NCI-H1436 (cell line): ENCODE data around the gene HAUS5.
A peak's percentile ranks its signal among the peaks of the same experiment; 100 is the strongest.

Experiments
- DNase-seq: peaks from one replicate; lab custom pipeline; 2025; lab: John Stamatoyannopoulos, UW

Gene HAUS5

GRCh38 chr19:35607661-35608060, 4.9 kb upstream of the HAUS5 start:
- DNase-seq = no peak

DNA sequence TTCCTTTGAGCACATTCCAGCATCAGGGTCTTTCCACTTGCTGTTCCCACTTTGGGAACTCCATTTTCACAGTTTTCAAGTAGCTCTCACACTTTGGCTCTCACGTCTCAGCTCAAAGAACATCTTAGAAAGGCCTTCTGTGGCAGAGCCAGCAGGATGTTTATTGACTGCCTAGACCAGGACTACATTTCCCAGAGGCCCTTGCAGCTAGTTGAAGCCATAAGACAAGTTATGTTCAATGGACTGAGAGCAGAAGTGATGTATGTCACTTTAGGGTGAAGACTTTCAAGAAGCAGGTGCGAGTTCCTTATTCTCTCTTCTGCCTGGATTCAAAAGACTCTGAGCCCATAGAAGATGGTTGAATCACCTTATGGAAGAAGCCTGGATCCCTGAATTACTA, 4.3 kb upstream of the HAUS5 start:
- no peak for DNase-seq

- no peak for DNase-seq
Observed at GRCh38 chr19:35609851-35610353, 2.6 kb upstream of the HAUS5 start.

- no peak for DNase-seq
Observed at GRCh38 chr19:35612224-35612558, 344 bp upstream of the HAUS5 start.

DNA sequence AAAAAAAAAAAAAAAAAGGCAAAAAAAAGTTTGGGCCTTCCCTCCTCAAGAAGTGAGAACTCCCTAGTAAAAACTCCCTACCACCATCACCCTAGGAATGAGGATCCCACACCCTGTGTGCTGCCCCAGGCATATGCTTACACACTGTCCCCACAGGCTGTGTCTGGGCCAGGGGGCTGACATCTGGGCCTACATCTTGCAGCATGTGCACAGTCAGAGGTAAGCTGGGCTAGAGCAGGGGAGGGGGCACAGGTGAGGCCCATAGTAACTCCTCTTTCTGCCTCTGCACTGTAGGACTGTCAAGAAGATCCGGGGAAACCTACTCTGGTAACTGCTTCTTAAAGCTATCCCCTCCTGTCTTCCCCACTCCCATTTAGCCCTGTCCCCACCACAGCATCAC, 1.0 kb downstream of the HAUS5 start:
- no peak for DNase-seq

- DNase-seq = no peak
Observed at GRCh38 chr19:35615036-35615435, 2.5 kb downstream of the HAUS5 start.

- DNase-seq = no peak
Observed at GRCh38 chr19:35618857-35619256, 6.3 kb downstream of the HAUS5 start.

DNA sequence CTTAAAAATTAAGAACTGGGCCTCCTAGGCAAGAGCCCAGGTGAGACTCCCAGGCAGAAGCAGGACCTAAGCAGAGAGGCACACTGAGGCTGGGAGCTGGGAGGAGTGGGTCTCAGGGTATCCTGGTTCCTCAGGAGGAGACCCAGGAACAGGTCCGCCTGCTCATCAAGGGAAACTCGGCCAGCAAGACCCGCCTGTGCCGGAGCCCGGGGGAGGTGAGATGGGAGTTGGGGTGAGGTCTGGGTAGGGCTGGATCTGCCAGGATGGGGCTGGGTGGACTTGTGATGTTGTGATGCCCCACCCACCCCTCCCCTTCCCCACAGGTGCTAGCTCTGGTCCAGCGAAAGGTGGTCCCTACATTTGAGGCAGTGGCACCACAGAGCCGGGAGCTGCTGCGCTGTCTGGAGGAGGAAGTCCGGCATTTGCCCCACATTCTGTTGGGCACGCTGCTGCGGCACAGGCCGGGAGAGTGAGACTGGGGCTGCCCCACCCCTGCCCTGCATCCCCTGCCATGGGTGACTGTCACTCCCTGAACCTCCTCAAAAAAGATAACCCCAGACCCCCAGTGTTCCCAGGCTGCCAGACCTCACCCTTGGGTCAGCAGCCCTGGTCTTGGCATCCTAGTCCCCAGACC, 6.9 kb downstream of the HAUS5 start:
- DNase-seq = no peak

DNA sequence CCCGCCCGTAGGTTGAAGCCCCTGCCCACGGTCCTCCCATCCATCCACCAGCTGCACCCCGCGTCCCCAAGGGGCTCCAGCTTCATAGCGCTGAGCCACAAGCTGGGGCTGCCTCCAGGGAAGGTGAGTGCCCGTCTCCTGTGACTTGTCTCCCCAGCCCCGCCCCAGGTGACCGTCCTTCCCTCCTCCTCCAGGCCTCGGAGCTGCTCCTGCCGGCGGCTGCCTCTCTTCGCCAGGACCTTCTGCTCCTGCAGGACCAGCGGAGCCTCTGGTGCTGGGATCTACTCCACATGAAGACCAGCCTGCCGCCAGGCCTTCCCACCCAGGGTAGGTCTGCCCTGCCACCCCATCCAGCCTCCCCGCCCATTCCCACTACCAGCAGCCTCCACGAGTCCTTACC, 7.5 kb downstream of the HAUS5 start:
- no peak for DNase-seq

DNA sequence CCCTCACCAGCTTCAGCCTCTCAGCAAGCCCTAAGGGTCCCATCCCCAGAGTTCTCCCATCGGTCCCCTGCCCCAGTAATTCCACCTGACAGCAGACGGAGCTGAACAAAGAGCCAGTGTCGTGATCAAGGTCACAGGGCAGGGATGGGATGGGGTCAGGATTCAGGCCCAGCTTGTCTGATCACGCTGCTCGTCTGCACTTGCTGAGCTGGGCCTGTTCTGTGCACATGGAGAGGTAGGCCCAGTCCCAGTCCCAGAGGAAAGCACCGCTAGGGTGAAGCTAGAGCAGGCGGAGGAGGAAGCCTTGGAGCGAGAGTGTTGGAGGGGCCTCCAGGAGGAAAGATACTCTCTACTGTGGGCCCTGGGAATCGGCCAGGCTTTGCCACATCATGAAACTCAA, 9.2 kb downstream of the HAUS5 start:
- DNase-seq = no peak

DNA sequence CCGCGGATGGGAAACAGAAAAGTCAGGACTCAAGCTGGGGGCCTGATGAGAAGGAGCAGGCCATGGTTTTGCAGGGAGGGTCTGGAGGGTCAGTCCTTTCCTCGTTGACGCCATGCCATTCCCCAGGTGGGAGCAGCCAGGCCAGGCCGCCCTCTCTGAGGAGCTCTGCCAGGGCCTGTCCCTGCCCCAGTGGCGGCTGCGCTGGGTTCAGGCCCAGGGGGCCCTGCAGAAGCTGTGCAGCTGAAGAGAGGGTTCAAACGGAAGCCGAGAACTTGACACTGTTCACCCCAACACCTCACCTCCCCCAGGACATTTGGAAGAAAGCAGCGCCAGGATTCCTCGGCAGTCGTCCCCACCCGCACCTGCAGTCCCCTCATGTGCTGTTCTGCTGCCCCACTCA, 10.2 kb downstream of the HAUS5 start:
- no peak for DNase-seq

GRCh38 chr19:35623327-35624010, 10.9 kb downstream of the HAUS5 start:
- DNase-seq = no peak

- DNase-seq = no peak
Observed at GRCh38 chr19:35628264-35628564, 15.7 kb downstream of the HAUS5 start.

DNA sequence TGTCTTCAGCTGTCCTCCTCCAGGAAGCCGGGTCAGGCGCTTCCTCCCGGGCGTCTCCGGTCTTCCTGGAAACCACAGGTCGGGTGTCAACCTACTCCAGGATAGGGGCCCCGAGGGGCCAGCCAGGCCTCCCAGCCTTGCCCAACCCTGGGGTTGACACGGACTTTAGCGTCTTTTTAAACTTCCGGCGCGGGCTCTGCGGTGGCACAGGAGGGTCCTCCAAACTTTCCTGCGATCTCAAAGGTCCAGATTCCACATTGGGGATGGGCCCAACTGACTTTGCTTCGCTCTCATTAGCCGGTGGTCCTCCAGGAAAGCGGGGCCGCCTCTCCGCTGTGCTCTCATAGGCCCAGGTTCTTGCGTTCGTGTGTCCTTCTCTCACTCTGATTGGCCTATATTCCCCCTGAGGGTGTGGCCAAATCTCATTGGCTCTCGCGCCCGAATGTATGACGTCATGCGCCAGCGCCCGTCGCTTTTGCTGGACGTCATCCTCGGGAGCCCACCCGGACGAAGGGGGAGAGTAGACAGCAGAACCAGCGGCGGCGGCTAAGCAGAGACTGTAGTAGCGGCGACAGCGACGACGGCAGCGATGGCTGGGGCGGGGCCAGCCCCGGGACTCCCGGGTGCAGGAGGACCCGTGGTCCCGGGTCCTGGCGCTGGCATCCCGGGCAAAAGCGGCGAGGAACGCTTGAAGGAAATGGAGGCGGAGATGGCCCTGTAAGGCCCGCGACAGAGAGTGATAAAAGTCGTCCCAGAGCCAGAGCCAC, 16.2 kb downstream of the HAUS5 start, which contains the start of gene RBM42:
TSS of gene RBM42 (plus strand) at position 472 of the 767 bp plus-strand sequence. CDS start at position 590, 118 bp downstream.
- DNase-seq = peak; percentile 98

GRCh38 chr19:35629332-35629633, 16.7 kb downstream of the HAUS5 start:
- DNase-seq = no peak

- no peak for DNase-seq
Observed at GRCh38 chr19:35633727-35634440, 21.3 kb downstream of the HAUS5 start.

DNA sequence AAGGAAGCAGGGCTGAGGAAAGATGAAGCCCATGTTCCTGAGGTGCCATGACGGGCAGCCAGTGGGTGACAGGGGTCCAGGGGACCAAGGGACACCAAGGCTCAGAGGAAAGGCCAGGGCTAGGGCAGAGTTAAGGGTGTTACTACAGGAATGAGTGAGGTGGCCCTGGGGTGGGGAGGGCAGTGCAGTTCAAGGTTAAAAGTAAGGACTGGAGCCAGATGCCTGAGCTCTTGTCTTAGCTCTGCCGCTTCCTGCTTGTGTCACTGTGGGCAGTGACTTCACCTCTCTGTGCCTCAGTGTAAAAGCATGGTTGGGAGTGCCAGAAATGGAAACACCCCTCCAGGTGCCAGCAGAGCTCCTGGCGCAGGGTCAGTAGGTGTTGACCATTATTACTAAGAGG, 24.1 kb downstream of the HAUS5 start:
- no peak for DNase-seq

- no peak for DNase-seq
Observed at GRCh38 chr19:35637165-35637564, 24.6 kb downstream of the HAUS5 start.

DNA sequence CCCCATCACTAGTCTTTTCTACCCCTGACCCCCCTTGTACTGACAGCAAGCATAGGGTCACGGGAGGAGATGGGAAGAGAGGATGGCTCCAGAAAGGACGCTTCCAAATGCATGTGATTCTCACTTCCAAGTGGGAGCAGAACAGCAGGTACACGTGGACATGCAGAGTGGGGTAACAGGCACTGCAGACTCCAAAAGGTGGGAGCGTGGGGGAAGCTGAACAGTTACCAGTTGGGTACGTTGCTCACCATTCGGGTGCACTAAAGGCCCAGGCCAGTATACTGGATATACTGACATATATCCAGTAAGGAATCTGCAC, 26.7 kb downstream of the HAUS5 start:
- DNase-seq = no peak

DNA sequence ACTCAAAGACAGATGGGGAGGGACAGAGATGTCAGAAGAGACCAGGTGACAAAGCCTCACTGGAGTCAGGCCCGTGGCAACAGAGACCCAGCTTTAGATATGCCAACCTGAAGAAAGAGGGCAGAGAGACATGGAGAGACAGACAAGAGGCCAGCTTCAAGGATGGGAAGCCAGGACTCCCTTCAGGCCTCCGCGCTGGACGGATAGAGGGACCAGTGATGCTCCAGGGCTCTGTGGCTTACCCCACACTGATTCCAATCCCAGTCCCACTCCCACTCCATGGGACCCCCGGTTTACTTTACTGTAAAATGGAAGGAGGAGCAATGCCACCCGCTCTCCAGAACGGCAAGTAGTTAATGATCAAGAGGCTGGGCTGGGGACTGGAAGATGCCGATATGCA, 27.3 kb downstream of the HAUS5 start:
- no peak for DNase-seq

GRCh38 chr19:35641515-35642151, 29.1 kb downstream of the HAUS5 start, which contains the start of gene ETV2:
ETV2 (plus strand) TSS chr19:35641745; CDS start chr19:35642461, 716 bp downstream.
- DNase-seq = no peak

DNA sequence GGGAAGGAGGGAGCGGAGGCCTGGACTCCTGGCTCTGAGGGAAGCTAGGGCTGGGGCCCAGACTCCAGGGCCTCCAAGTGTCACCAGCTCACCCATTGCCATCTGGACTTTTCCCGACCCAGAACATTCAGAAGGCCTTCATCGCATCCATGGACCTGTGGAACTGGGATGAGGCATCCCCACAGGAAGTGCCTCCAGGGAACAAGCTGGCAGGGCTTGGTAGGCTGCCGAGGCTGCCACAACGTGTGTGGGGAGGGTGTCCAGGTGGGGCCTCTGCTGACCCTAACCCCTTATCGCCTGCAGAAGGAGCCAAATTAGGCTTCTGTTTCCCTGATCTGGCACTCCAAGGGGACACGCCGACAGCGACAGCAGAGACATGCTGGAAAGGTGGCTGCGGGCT, 29.8 kb downstream of the HAUS5 start:
- no peak for DNase-seq
